GM06990 (cell line): ENCODE measurements around the gene LIPJ.

Source experiments
- DNase-seq: peaks from one replicate; pipeline ENCODE4 v3.0.0-alpha.2; 2011; ENCODE audit not compliant: insufficient read length; ENCODE audit errors: extremely low read depth
- H3K27me3 ChIP-seq: replicated peaks from 2 replicates; pipeline ENCODE4 v1.6.0; 2011; ENCODE audit warnings: low read length; ENCODE audit not compliant: control insufficient read depth, insufficient read depth
- H3K36me3 ChIP-seq: 2 replicates; pipeline ENCODE4 v1.5.1; 2011; ENCODE audit warnings: low read length; ENCODE audit not compliant: control insufficient read depth, insufficient read depth
- H3K4me3 ChIP-seq: replicated peaks from 2 replicates; pipeline ENCODE4 v1.5.1; 2011; ENCODE audit warnings: low read depth, mild to moderate bottlenecking, control low read depth, low read length
- CTCF ChIP-seq: IDR thresholded peaks from 2 replicates; pipeline ENCODE4 v1.5.1; 2011; ENCODE audit warnings: low read length, control low read depth, mild to moderate bottlenecking, inconsistent platforms; ENCODE audit not compliant: insufficient read depth, poor library complexity, severe bottlenecking

The LIPJ gene

GRCh38 chr10:88586462-88586861, at the start of gene LIPJ:
Gene LIPJ (plus strand): TSS chr10:88586762. CDS start chr10:88590688, 3,926 bp downstream.
- no peaks in the 10 kb centered on the region for H3K27me3 ChIP-seq

GRCh38 chr10:88537322-88537721, 49.2 kb upstream of the LIPJ start:
- no peaks in the 10 kb centered on the region for H3K36me3 ChIP-seq
- H3K4me3 ChIP-seq = no peak overlapping the region
- no peak for TF ChIP-seq CTCF
- no peak for DNase-seq
- no peaks in the 10 kb centered on the region for H3K27me3 ChIP-seq

More at GRCh38 chr10:88586462-88586861, at the start of gene LIPJ:
- H3K4me3 ChIP-seq = no peak within 1 kb of the TSS
- H3K36me3 ChIP-seq = no peaks in the 10 kb centered on the region
- no peak for DNase-seq
- no peak for TF ChIP-seq CTCF

DNA sequence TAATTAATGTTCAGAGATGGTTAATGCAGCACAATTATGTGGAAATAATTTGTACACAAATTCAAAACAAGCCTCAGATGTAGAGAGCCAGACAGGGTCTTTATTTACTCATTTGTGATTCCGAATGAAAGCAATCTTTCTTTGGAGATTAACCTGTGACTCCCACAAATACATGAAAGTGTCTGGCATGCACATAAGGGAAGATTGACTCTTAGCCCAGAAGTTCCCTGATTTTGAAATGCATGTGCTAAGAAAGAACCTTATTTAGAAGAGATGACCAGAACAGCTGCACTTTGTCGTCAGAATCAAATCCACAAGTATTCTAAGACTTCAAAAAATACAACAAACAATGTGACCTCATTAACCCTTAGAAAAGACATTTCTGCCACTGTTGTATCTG, 48.5 kb upstream of the LIPJ start:
- DNase-seq = no peak
- TF ChIP-seq CTCF = no peak

DNA sequence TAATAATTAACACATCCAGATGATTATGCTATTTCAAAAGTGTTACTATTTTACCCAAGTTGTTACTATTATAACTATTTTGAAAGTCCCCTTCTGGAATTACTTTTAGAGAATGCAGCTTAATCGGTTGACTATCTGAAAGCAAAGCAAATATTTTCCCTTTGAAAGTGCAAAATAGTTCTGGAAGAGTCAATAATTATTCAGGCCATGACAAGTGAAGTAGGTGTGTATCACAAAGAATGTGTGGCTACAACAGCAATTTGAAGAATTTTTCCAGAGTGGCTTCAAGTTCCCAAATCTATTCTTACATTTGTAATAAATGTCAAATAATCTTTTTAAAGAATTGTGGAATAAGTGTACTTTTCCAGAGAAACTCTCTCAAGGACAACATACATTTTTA, 46.2 kb upstream of the LIPJ start:
- H3K36me3 ChIP-seq = no peaks in the 10 kb centered on the region
- no peak for TF ChIP-seq CTCF
- no peaks in the 10 kb centered on the region for H3K27me3 ChIP-seq
- no peak for DNase-seq
- H3K4me3 ChIP-seq = no peak overlapping the region

More for the DNA sequence above, 48.5 kb upstream of the LIPJ start:
- H3K36me3 ChIP-seq = no peaks in the 10 kb centered on the region
- no peak overlapping the region for H3K4me3 ChIP-seq
- H3K27me3 ChIP-seq = no peaks in the 10 kb centered on the region

DNA sequence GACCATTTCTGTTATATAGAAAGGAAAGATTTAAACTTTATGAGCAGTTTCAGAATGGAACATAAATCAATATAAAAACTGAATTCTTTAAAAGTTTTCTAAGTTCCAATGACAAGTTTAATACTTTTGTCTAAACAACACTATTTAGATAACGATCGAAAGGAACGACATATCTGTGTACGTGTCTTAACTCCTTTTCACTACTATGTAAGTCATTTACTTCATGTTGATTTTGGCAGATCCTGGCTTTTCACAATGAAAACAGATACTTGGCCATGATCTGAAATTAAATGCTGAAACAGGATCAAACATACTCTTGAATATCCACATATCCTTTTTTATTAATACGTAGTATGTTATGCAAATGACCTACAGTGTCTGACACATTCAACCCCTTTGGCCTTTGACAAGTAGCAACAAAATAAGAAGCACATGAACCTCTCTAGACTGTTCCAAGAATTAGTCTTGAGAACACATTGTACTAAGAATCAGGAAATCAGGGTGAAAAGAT, 45.4 kb upstream of the LIPJ start:
- no peak for DNase-seq
- no peak for TF ChIP-seq CTCF
- no peak overlapping the region for H3K4me3 ChIP-seq

DNA sequence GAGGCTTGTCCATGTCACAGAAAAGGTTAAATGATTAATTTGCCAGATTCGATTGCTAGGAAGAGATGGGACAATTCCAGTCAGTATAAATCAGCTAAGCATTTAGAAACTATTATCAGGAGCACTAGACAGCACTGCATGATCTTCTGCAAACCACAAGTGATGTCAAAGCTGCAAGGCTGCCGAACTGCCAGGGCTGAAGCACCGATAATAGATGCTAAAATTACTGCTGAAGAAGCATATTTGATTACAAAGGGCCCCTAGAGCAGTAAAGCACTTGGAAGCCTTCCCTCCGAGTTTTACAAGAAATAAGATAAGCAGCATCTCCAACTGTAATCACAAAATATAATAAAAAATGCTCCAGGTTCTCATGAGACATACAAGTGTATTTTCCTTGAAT, 44.0 kb upstream of the LIPJ start:
- Histone ChIP-seq H3K4me3 (no peak overlapping the region), H3K36me3 (no peaks in the 10 kb centered on the region)
- TF ChIP-seq CTCF = no peak

More for the DNA sequence above, 45.4 kb upstream of the LIPJ start:
- Histone ChIP-seq H3K36me3 (no peaks in the 10 kb centered on the region), H3K27me3 (no peaks in the 10 kb centered on the region)

More for the DNA sequence above, 44.0 kb upstream of the LIPJ start:
- H3K27me3 ChIP-seq = no peaks in the 10 kb centered on the region
- DNase-seq = no peak
